ENCODE results near the gene POLR2E. TPM values are rescaled to one million over a fixed set of nuclear protein-coding genes. Genes with fewer than 3 reads are reported as not detected.

The POLR2E gene
- total RNA-seq, 2 experiments from 2014 or later, result 142 to 163 TPM

DNA sequence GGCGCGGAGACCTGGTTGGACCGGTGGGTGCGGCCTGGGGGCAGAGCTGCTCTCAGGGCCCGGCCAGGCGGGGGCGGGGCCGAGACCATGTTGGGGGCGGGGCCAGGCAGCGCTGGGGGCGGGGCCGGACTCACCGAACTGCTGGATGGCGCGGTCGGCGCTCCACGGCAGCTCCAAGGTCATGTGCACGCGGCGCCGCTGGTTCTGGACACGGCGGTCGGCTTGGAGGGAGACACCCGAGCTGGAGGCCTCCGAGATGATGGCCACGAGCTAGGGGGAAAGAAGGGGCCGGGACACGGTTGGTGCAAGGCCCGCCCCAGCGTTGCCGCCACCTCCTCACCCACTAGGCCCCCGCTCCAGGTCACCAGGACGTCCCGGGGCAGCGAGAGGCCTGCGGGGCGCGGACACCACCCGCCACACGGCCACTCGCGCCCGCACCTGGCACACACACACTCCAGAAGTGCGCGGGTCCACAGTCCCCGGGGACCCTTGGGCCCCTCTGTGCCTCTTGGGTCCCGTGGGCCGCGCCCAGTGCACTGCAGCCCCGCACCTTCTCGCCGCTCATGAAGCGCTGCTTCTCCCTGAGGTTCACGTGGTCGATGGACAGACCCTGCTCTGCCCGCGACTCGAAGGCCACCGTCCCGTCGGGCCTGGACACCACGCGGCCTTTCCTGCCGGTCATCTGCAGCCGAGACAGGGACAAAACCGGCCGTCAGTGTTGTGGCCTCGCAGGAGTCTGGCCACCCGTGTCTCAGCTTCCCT, 17.3 kb upstream of the POLR2E start:
- POLR2A ChIA-PET, result interaction anchor here (0.6 to 2.4 kb wide), 3 partner anchors 45 to 80 kb away, joined by 3 to 9 read pairs (median 3); no protein-coding TSS in a partner anchor
- ATAC-seq (ENCODE audit: low read depth) (no peak), DNase-seq (no peak)
- Mint-ChIP-seq H3K4me3 (no peak overlapping the region), H3K27ac (no peak overlapping the region), H3K9me3 (no peaks in the 10 kb centered on the region), H3K27me3 (no peaks in the 10 kb centered on the region), H3K4me1 (no peaks in the 10 kb centered on the region), H3K36me3 (no peaks in the 10 kb centered on the region)

- no peaks in the 10 kb centered on the region for H3K36me3 Mint-ChIP-seq
- no peaks in the 10 kb centered on the region for H3K27me3 Mint-ChIP-seq
- no peaks in the 10 kb centered on the region for H3K9me3 Mint-ChIP-seq
- H3K27ac Mint-ChIP-seq, result no peak overlapping the region
- no peak for ATAC-seq (ENCODE audit: low read depth)
- DNase-seq, result no peak
- POLR2A ChIA-PET, result interaction anchor here (0.6 kb wide), 1 partner anchor 65 kb away, joined by 3 read pairs; no protein-coding TSS in a partner anchor
- no peak overlapping the region for H3K4me3 Mint-ChIP-seq
- no peaks in the 10 kb centered on the region for H3K4me1 Mint-ChIP-seq
Measured at GRCh38 chr19:1111641-1112267, 16.6 kb upstream of the POLR2E start.

- Mint-ChIP-seq H3K4me1 (no peaks in the 10 kb centered on the region), H3K9me3 (no peaks in the 10 kb centered on the region), H3K27ac (no peak overlapping the region), H3K4me3 (no peak overlapping the region), H3K36me3 (no peaks in the 10 kb centered on the region), H3K27me3 (no peaks in the 10 kb centered on the region)
- DNase-seq, result no peak
- POLR2A ChIA-PET, result no interaction called here
- no peak for ATAC-seq (ENCODE audit: low read depth)
Measured at GRCh38 chr19:1110809-1111640, 15.8 kb upstream of the POLR2E start.

DNA sequence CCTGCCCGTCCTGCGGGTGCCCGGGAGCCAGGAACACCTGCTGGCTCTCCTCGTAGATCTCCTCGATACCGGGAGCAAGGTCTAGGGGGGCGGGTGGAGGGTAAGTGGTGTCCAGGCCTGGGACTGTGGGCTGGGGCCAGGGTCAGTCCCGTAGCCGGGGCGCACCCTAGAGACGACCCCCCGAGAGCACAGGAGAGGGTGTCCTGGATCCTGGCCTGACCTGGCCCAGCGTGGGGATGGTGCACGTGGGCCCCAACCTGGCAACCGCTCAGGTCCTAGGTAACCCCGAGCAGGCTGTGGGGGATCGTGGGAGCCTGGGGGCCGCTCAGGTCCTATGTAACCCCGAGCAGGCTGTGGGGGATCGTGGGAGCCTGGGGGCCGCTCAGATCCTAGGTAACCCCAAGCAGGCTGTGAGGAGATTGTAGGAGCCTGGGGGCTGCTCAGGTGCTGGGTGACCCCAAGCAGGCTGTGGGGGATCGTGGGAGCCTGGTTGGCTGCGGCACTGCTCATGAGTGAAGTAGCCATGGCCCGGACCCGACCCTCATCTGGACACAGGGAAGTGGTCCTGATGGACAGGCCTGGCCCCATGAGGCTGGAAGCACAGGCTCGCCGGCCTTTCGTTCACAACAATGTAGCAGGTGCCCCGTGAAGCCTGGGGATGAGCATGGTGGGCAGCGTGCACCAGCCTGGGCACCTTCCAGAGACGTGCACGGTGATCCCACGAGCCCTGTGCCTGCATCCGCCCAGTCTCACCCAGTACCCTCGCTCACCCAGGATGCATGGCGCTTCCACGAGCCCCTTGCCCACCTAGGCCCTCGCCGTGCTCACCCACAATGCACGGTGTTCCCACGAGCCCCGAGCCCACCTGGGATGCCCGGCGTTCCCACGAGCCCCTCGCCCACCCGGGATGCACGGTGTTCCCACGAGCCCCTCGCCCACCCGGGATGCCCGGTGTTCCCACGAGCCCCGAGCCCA, 14.8 kb upstream of the POLR2E start:
- H3K4me1 Mint-ChIP-seq, result no peaks in the 10 kb centered on the region
- POLR2A ChIA-PET, result no interaction called here
- no peak overlapping the region for H3K4me3 Mint-ChIP-seq
- H3K27me3 Mint-ChIP-seq, result no peaks in the 10 kb centered on the region
- no peak for ATAC-seq (ENCODE audit: low read depth)
- H3K27ac Mint-ChIP-seq, result no peak overlapping the region
- no peaks in the 10 kb centered on the region for H3K36me3 Mint-ChIP-seq
- H3K9me3 Mint-ChIP-seq, result no peaks in the 10 kb centered on the region
- DNase-seq, result no peak

- H3K27me3 Mint-ChIP-seq, result no peaks in the 10 kb centered on the region
- DNase-seq (no peak), ATAC-seq (ENCODE audit: low read depth) (no peak)
- H3K27ac Mint-ChIP-seq, result no peak overlapping the region
- no peaks in the 10 kb centered on the region for H3K9me3 Mint-ChIP-seq
- no peaks in the 10 kb centered on the region for H3K36me3 Mint-ChIP-seq
- H3K4me1 Mint-ChIP-seq, result no peaks in the 10 kb centered on the region
- no peak overlapping the region for H3K4me3 Mint-ChIP-seq
- POLR2A ChIA-PET, result no interaction called here
Measured at GRCh38 chr19:1109032-1109551, 13.9 kb upstream of the POLR2E start.

- no peak overlapping the region for H3K27ac Mint-ChIP-seq
- POLR2A ChIA-PET, result no interaction called here
- ATAC-seq (ENCODE audit: low read depth) (no peak), DNase-seq (no peak)
- H3K9me3 Mint-ChIP-seq, result no peaks in the 10 kb centered on the region
- H3K4me3 Mint-ChIP-seq, result no peak overlapping the region
- H3K27me3 Mint-ChIP-seq, result no peaks in the 10 kb centered on the region
- no peaks in the 10 kb centered on the region for H3K36me3 Mint-ChIP-seq
- H3K4me1 Mint-ChIP-seq, result peaks cover 1% of the 10 kb centered on the region
Measured at GRCh38 chr19:1108291-1109031, 13.3 kb upstream of the POLR2E start.

GRCh38 chr19:1107661-1108261, 12.6 kb upstream of the POLR2E start:
- Mint-ChIP-seq H3K9me3 (no peaks in the 10 kb centered on the region), H3K4me3 (no peak overlapping the region), H3K4me1 (peaks cover 7% of the 10 kb centered on the region), H3K27ac (no peak overlapping the region), H3K36me3 (no peaks in the 10 kb centered on the region), H3K27me3 (no peaks in the 10 kb centered on the region)
- POLR2A ChIA-PET, result no interaction called here
- no peak for ATAC-seq (ENCODE audit: low read depth)
- no peak for DNase-seq

GRCh38 chr19:1106841-1107660, 11.9 kb upstream of the POLR2E start:
- no peaks in the 10 kb centered on the region for H3K9me3 Mint-ChIP-seq
- POLR2A ChIA-PET, result no interaction called here
- H3K27ac Mint-ChIP-seq, result no peak overlapping the region

DNA sequence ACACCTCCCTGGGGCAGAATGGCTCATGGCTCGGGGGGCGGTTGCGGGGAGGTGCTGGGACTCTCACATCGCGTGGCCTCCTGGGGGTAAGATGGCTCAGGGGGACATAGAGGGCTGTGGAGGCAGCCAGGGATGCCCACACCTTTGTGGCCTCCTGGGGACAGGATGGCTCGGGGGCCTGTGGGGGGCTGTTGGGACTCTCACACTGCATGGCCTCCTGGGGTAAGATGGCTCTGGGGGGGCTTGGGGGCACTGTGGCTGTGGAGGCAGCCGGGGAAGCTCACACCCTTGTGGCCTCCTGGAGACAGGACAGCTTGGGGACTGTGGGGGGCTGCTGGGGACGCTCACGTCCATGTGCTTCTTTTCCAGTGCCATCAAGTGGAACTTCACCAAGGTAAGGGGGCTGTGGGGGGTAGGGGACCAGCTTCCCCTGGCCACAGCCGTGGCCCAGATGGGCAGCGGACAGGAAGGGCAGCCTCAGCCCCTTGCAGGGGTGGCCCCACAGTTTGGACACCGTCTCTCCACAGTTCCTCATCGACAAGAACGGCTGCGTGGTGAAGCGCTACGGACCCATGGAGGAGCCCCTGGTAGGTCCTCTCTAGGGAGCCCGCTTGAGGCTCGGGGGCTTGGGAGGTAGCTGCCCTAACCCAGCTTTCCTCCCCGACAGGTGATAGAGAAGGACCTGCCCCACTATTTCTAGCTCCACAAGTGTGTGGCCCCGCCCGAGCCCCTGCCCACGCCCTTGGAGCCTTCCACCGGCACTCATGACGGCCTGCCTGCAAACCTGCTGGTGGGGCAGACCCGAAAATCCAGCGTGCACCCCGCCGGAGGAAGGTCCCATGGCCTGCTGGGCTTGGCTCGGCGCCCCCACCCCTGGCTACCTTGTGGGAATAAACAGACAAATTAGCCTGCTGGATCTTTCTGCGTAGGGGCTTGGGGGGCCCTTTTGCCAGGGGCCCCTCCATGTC, 11.0 kb upstream of the POLR2E start:
- no peak overlapping the region for H3K27ac Mint-ChIP-seq
- POLR2A ChIA-PET, result interaction anchor here (1.9 kb wide), 1 partner anchor 27 kb away, joined by 6 read pairs; no protein-coding TSS in a partner anchor
- no peaks in the 10 kb centered on the region for H3K9me3 Mint-ChIP-seq
- no peaks in the 10 kb centered on the region for H3K36me3 Mint-ChIP-seq
- ATAC-seq (ENCODE audit: low read depth), result no peak
- no peak for DNase-seq
- no peaks in the 10 kb centered on the region for H3K27me3 Mint-ChIP-seq
- peak overlapping the region; percentile 19 for H3K4me3 Mint-ChIP-seq
- peaks cover 19% of the 10 kb centered on the region for H3K4me1 Mint-ChIP-seq

More at GRCh38 chr19:1106841-1107660, 11.9 kb upstream of the POLR2E start:
- DNase-seq (no peak), ATAC-seq (ENCODE audit: low read depth) (no peak)
- no peaks in the 10 kb centered on the region for H3K36me3 Mint-ChIP-seq
- no peaks in the 10 kb centered on the region for H3K27me3 Mint-ChIP-seq
- H3K4me3 Mint-ChIP-seq, result no peak overlapping the region
- peaks cover 12% of the 10 kb centered on the region for H3K4me1 Mint-ChIP-seq

Data from activated naive CD8-positive, alpha-beta T cell treated with anti-CD3 and anti-CD28 coated beads, Interleukin-2, amount 10 ng/mL, durations not matched to agents 7 days and 5 days (primary cell).